GM18499 (cell line): Measurements from ENCODE around the gene RNASEL.

Experiments
- ATAC-seq: cut with Tn5 transposase; IDR thresholded peaks from one replicate; pipeline ENCODE4 v1.9.1; 2021; ENCODE audit warnings: moderate number of reproducible peaks; ENCODE audit not compliant: insufficient read depth, unreplicated experiment

Gene RNASEL

GRCh38 chr1:182621906-182622305 is 32.9 kb upstream of the RNASEL start:
- ATAC-seq = no peak

- ATAC-seq = no peak
Observed at GRCh38 chr1:182620924-182621585, 32.0 kb upstream of the RNASEL start.

GRCh38 chr1:182617734-182618351 is 28.8 kb upstream of the RNASEL start:
- ATAC-seq = no peak

- ATAC-seq = no peak
Observed at GRCh38 chr1:182617014-182617429, 28.0 kb upstream of the RNASEL start.

- ATAC-seq = peak; percentile 76
Observed at GRCh38 chr1:182616130-182617013, 27.3 kb upstream of the RNASEL start.

- peak; percentile 9 for ATAC-seq
Observed at GRCh38 chr1:182615468-182616129, 26.5 kb upstream of the RNASEL start.

- no peak for ATAC-seq
Observed at GRCh38 chr1:182614796-182615454, 25.9 kb upstream of the RNASEL start.

- no peak for ATAC-seq
Observed at GRCh38 chr1:182611787-182612186, 22.7 kb upstream of the RNASEL start.

- no peak for ATAC-seq
Observed at GRCh38 chr1:182611326-182611725, 22.3 kb upstream of the RNASEL start.

- no peak for ATAC-seq
Observed at GRCh38 chr1:182610606-182611194, 21.6 kb upstream of the RNASEL start.

GRCh38 chr1:182608845-182609610 is 20.0 kb upstream of the RNASEL start:
- ATAC-seq = no peak

- no peak for ATAC-seq
Observed at GRCh38 chr1:182608236-182608635, 19.2 kb upstream of the RNASEL start.

- no peak for ATAC-seq
Observed at GRCh38 chr1:182607566-182607965, 18.5 kb upstream of the RNASEL start.

GRCh38 chr1:182604175-182605164 is 15.4 kb upstream of the RNASEL start, which contains the start of gene RGS16:
RGS16 (minus strand) TSS chr1:182604389; CDS start chr1:182604259, 130 bp downstream.
- peak; percentile 56 for ATAC-seq

GRCh38 chr1:182603646-182604174 is 14.7 kb upstream of the RNASEL start:
- ATAC-seq = no peak

- ATAC-seq = no peak
Observed at GRCh38 chr1:182602935-182603645, 14.0 kb upstream of the RNASEL start.

- no peak for ATAC-seq
Observed at GRCh38 chr1:182601913-182602312, 12.9 kb upstream of the RNASEL start.
